HG02885 (cell line): ENCODE data around the gene GOLPH3.

Experiments used
- ATAC-seq: cut with Tn5 transposase; IDR thresholded peaks from one replicate; pipeline ENCODE4 v1.9.1; 2021; ENCODE audit warnings: mild to moderate bottlenecking; ENCODE audit not compliant: unreplicated experiment, poor library complexity

GOLPH3 gene

GRCh38 chr5:32103521-32103920, 70.6 kb downstream of the GOLPH3 start:
- no peak for ATAC-seq

GRCh38 chr5:32102254-32102986, 71.7 kb downstream of the GOLPH3 start:
- no peak for ATAC-seq

- no peak for ATAC-seq
Observed at GRCh38 chr5:32100691-32101302, 73.3 kb downstream of the GOLPH3 start.

- ATAC-seq: no peak
Observed at GRCh38 chr5:32100230-32100629, 73.9 kb downstream of the GOLPH3 start.

- ATAC-seq: no peak
Observed at GRCh38 chr5:32099486-32100035, 74.6 kb downstream of the GOLPH3 start.

- no peak for ATAC-seq
Observed at GRCh38 chr5:32098890-32099310, 75.2 kb downstream of the GOLPH3 start.

GRCh38 chr5:32098291-32098690, 75.8 kb downstream of the GOLPH3 start:
- ATAC-seq: no peak

GRCh38 chr5:32096891-32097595, 77.1 kb downstream of the GOLPH3 start:
- ATAC-seq: no peak

- no peak for ATAC-seq
Observed at GRCh38 chr5:32095261-32095671, 78.9 kb downstream of the GOLPH3 start.

- ATAC-seq: no peak
Observed at GRCh38 chr5:32094691-32095090, 79.4 kb downstream of the GOLPH3 start.

GRCh38 chr5:32092938-32093812, 80.9 kb downstream of the GOLPH3 start:
- ATAC-seq: peak; percentile 96

GRCh38 chr5:32090755-32091128, 83.4 kb downstream of the GOLPH3 start:
- ATAC-seq: no peak

- no peak for ATAC-seq
Observed at GRCh38 chr5:32090026-32090754, 83.9 kb downstream of the GOLPH3 start.

GRCh38 chr5:32089146-32090000, 84.7 kb downstream of the GOLPH3 start:
- ATAC-seq: no peak

- no peak for ATAC-seq
Observed at GRCh38 chr5:32088214-32088613, 85.9 kb downstream of the GOLPH3 start.

GRCh38 chr5:32087086-32088082, 86.7 kb downstream of the GOLPH3 start:
- ATAC-seq: no peak

- ATAC-seq: no peak
Observed at GRCh38 chr5:32083981-32084430, 90.1 kb downstream of the GOLPH3 start.
